T-helper 2 cell (primary cell): ENCODE data around the gene OXLD1.

ENCODE experiments used
- DNase-seq, 5 experiments: peaks; one replicate each; pipeline versions ENCODE4 v3.0.0 to v3.0.0-alpha.2; 2012 to 2022

The OXLD1 gene

GRCh38 chr17:81701288-81702071, 35.1 kb upstream of the OXLD1 start:
- peak in 1 of 5 experiments; percentile 47 for DNase-seq

DNA sequence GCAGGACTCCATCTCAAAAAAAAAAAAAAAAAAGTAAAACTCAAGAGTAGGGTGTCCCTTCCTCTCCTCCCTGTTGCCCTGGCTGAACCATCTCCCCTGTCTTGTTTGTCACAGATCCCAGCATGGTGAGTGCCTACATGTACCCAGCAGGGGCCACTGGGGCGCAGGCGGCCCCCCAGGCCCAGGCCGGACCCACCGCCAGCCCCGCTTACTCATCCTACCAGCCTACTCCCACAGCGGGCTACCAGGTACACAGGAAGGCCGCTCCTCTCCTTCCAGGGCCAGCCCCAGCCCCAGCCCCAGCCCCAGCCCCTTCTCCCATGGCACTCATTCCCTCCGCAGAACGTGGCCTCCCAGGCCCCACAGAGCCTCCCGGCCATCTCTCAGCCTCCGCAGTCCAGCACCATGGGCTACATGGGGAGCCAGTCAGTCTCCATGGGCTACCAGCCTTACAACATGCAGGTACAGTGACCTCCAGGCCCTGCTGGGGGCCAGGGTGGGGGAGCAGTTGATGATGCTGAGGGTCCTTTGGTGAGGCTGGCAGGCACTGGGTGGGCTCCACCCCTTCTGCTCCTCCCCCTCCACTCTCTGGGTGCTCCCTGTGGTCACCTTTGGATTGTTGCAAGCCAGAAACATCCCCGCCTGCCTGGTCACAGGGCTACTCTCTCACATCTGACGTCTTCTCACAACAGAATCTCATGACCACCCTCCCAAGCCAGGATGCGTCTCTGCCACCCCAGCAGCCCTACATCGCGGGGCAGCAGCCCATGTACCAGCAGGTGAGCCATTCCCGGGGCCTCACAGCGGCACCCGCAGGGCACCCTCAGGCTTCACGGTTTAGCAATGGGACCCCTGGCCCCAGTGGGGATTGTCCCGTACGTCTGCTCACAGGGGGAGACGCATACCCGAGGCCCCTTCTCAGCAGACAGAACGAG, 34.2 kb upstream of the OXLD1 start:
- no peak for DNase-seq

DNA sequence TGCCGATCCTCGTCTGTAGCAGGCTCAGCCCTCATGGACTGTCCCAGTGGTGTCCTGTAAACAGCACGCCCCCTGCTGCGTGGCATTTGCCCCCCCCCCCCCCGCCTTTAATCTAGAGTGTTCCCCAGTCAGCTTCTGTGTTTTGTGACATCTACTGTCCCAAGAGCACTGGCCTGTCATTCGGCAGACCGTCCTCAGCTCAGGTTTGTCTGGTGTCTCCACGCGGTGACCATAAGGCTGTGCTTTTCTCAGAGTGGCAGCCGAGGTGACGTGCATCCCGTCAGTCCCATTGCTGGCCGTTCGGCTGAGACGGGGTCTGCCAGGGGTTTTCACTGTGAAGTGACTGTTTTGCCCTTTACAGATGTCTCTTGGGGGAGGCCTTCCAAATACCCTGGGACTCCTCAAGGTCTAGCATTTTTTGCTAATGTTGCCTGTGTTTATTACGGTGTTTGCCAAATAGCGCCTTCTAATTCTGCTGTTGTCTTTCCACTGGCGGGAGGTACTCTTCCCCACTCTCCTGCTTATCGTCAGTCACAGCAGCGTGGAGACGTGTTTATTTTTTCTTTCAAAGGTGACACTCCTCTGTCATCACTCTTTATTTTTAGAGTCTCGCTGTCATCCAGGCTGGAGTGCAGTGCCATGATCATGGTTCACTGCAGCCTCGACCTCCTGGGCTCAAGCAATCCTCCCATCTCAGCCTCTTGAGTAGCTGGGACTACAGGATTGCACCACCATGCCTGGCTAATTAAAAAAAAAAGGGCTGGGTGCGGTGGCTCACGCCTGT, 31.0 kb upstream of the OXLD1 start:
- DNase-seq, result no peak

DNA sequence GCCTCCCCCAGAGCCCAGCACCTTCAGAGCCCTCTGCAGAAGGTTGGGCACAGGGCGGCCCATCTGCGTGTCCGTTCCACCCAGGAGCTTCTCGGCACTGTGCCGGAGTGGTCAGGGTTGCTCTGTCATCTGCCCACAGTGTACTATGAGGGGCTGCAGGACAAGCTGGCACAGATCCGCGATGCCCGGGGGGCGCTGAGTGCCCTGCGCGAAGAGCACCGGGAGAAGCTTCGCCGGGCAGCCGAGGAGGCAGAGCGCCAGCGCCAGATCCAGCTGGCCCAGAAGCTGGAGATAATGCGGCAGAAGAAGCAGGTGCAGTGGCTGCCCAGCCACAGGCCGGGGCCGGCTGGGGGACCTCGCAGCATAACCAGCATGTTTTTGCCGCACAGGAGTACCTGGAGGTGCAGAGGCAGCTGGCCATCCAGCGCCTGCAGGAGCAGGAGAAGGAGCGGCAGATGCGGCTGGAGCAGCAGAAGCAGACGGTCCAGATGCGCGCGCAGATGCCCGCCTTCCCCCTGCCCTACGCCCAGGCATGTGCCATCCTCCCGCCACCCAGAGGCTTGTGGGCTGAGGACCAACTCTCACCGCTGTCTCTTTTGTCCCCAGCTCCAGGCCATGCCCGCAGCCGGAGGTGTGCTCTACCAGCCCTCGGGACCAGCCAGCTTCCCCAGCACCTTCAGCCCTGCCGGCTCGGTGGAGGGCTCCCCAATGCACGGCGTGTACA, 30.0 kb upstream of the OXLD1 start:
- no peak for DNase-seq

DNA sequence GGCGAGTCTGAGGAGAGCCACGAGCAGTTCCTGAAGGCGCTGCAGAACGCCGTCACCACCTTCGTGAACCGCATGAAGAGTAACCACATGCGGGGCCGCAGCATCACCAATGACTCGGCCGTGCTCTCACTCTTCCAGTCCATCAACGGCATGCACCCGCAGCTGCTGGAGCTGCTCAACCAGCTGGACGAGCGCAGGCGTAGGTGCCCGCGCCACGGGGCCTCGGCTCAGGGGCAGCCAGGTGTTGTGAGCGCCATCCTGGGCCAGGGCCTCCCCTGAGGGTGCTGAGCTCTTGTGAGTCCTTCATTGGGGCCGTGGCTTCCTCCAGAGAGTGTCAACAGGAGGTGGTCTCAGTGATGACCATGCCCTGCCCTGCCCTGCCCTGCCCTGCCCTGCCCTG, 29.4 kb upstream of the OXLD1 start:
- DNase-seq, result no peak

DNA sequence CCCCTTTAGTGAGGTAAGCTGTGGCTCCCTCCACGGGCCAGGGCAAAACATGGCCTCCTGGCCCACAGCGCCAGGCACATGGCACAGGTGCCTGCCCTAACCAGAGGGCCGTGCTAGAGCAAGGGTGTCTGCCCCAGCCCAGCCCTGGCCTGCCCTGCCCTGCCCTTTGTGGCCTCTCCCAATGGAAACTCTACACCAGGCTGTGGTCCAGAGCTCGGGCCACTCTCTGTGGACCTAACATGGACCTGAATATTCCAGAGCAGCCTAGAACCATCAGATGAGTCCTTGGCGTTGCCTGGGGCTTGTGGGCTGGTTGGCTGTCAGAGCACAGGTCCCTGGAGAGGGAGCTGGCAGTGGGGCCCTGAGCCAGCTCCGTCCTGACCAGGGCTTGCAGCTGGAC, 28.8 kb upstream of the OXLD1 start:
- DNase-seq, result no peak

GRCh38 chr17:81694810-81695209, 28.4 kb upstream of the OXLD1 start:
- DNase-seq, result no peak

DNA sequence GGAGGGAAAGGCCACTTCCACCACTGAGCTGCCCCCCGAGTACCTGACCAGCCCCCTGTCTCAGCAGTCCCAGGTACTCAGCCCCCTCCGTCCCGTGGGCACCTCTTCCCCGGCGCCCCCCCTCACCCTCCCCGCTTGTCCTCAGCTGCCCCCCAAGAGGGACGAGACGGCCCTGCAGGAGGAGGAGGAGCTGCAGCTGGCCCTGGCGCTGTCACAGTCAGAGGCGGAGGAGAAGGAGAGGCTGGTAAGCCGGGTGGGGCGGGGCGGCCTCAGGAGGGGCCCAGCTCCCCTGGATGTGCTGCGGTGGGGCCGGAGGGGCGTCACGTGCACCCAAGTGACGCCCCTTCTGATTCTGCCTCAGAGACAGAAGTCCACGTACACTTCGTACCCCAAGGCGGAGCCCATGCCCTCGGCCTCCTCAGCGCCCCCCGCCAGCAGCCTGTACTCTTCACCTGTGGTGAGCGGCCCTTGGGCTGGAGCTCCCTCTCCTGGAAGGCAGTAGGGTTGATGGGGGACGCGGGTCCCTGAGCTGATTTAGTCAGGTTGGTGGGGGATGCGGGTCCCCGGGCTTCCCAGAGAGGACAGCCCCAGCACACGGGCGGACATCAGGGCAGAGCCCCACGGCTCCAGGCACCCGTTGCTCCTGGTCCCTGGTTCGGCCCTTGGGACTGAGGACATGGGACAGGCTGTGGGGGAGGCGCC, 27.3 kb upstream of the OXLD1 start:
- DNase-seq, result no peak

- DNase-seq, result no peak
Measured at GRCh38 chr17:81691608-81692007, 25.2 kb upstream of the OXLD1 start.

DNA sequence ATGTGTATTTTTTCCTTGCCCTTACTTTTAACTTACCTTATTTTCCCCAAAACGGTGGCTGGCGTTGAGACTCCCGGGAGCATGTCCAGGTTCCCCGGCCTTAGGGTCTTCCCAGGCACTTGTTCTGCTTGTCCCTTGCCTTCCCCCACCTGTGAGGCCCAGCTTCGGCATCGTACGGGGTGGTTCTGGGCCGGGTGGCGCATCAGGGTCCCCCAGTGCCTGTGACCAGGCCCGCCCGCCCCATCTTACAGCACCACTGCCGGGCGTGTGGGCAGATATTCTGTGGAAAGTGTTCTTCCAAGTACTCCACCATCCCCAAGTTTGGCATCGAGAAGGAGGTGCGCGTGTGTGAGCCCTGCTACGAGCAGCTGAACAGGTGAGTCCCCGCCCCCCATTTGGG, 24.8 kb upstream of the OXLD1 start:
- DNase-seq, result no peak

DNA sequence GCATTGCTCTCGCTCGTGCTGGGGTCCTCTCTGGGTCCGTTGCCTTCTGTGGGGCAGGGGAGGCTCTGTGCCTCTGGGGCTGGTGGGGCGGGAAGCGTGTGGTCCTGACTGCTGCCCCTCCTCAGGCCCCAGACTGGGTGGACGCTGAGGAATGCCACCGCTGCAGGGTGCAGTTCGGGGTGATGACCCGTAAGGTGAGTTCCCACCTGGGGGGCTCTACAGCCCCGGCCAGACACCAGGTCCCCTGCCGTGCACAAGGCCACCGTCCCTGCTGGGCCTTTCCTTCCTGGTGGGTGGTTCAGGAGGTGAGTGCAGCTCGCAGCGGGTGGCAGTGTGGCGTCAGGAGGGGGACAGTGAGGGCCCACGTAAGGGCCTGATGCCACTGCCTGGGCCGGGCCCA, 24.1 kb upstream of the OXLD1 start:
- no peak for DNase-seq

DNA sequence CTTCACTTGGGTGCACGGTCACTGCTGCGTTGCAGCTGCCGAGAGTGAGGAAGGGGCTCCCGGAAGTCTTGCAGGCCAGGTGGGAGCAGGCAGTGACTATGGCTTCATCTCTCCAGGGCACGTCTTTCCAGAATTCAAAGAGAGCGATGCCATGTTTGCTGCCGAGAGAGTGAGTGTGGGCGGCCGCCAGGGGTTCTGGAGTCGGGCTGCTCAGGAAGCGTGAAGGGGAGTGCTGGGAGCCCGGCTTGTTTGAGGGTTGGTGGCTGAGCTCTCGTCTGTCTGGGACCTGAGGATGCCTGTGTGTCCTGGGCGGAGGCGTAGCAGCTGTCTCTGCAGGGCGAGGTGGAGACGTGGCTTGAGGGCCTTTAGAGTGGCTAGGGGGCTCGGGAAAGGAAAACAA, 23.7 kb upstream of the OXLD1 start:
- DNase-seq, result no peak

DNA sequence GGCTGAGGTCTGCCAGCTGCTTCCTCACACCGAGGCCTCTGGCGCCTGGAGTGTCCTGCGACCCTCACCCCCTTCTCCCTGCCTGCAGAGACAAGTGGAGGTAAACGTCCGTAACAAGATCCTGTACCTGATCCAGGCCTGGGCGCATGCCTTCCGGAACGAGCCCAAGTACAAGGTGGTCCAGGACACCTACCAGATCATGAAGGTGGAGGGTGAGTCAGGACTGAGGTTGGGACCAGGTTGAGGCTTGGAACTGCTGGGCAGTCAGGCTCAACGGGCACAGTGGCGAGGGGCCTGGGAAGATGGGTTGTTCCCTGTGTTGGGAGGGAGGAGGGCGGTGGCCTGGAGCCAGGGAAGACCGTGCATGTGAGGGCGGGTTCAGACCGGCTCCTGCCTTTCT, 22.2 kb upstream of the OXLD1 start:
- no peak for DNase-seq

DNA sequence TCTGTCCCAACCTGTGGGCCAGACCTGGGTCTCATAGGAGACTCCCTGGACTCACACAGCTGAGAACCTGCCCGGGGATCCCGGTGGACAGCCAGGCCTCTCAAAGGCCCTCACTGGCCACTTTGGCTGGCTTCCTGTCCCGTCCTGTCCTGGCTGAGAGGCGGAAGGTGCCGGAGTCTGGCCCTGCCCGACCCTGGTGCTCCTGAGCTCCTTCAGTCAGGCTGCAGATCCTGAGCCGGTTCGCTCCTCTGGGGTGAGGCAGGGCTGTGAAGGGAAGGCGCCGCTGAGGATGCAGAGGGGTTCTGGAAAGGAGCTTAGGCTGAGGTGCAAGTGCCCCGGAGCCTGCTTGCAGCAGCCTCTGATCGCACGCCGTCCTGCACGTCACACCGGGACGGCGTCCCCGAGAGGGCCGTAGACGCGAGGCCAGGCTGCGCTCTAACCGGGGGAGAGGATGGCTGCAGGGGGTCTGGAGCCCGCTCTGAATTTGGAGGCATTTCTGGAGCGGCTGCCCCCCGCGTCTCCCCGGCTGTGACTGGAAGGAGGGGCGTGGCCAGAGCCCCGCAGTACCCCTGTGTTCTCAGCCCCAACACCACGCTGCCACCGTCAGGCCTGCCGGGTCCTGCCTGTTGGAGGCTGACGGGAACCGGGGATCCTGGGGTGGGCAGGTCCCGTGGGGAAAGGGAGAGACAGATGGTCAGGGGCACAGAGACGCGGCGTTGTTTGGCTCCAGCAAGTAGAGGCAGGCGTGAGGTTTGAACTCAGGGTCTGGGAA, 21.6 kb upstream of the OXLD1 start:
- DNase-seq, result no peak

- DNase-seq, result no peak
Measured at GRCh38 chr17:81686614-81687013, 20.2 kb upstream of the OXLD1 start.

DNA sequence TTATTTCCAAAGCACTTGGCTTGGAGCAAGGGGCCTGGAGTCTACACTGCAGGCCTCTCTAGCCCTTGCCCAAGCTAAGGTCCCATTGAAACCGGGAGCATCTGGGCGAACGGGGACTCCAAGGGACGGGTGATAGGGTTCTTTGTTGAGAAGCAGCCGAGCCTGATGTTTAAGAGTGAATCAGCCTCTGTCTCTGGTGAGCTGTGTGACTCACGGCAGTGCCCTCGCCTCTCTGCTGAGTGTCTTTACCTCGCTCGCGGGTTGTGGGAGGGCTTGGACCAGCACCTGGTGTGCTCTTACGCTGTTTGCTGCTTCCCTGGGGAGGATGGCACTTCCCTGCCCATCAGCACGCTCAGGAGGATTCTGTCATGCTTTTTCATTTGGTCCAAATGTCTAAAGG, 18.7 kb upstream of the OXLD1 start:
- peak in 2 of 5 experiments; percentile 34 to 45 for DNase-seq

- DNase-seq, result no peak
Measured at GRCh38 chr17:81684442-81684911, 18.1 kb upstream of the OXLD1 start.

GRCh38 chr17:81683584-81684441, 17.4 kb upstream of the OXLD1 start, which contains the start of the genes ARL16 and HGS:
Gene ARL16 (minus strand): TSS chr17:81683797. CDS start chr17:81683753, 44 bp downstream.
Gene HGS (plus strand): TSS chr17:81684011. CDS start chr17:81684067, 56 bp downstream.
- peak; percentile 92 to 99 (median 96) for DNase-seq

- no peak for DNase-seq
Measured at GRCh38 chr17:81683208-81683583, 16.8 kb upstream of the OXLD1 start.
